Neutrophil (primary cell): Measurements from ENCODE around the gene KLRC3.
"Not testable (repeated sequence)": the region's sequence is repeated elsewhere in the genome, so short reads cannot be mapped to it uniquely, and the experiment has no call there.

Source experiments
- H3K27ac ChIP-seq: fragments of 200-600 bp; sonication (generic); 2 replicates; pipeline ENCODE4 v1.5.1; 2016; ENCODE audit warnings: mild to moderate bottlenecking, moderate library complexity
- H3K27me3 ChIP-seq: fragments of 200-600 bp; sonication (generic); 2 replicates; pipeline ENCODE4 v1.6.0; 2016; ENCODE audit warnings: mild to moderate bottlenecking
- H3K36me3 ChIP-seq: fragments of 200-600 bp; sonication (generic); 2 replicates; pipeline ENCODE4 v1.5.1; 2017
- H3K4me1 ChIP-seq, 2 experiments: fragments of 200-600 bp in 1 of 2; sonication (generic) in 1 of 2; 1 replicate in 1 of 2; 2 replicates in 1 of 2; pipeline versions ENCODE4 v1.5.1 to v1.6.1; 2013 to 2016; ENCODE audit warnings: low read depth in 1 of 2, low read length in 1 of 2, mild to moderate bottlenecking in 1 of 2, moderate library complexity in 1 of 2; ENCODE audit not compliant: control insufficient read depth in 1 of 2, insufficient read depth in 1 of 2
- H3K4me3 ChIP-seq, 2 experiments: fragments of 200-600 bp in 1 of 2; sonication (generic) in 1 of 2; 1 replicate in 1 of 2; 2 replicates in 1 of 2; pipeline ENCODE4 v1.5.1; 2013 to 2016; ENCODE audit warnings: low read depth in 1 of 2, low read length in 1 of 2, mild to moderate bottlenecking in 1 of 2, moderate library complexity in 1 of 2
- H3K9me3 ChIP-seq: fragments of 200-600 bp; sonication (generic); 2 replicates; pipeline ENCODE4 v1.5.1; 2016
- TF ChIP-seq, protein P1 (sequence below): fragments of 200-600 bp; sonication (generic); IDR thresholded peaks from 2 replicates; pipeline ENCODE4 v1.5.1; 2016; ENCODE audit warnings: antibody characterized with exemption

The KLRC3 gene

DNA sequence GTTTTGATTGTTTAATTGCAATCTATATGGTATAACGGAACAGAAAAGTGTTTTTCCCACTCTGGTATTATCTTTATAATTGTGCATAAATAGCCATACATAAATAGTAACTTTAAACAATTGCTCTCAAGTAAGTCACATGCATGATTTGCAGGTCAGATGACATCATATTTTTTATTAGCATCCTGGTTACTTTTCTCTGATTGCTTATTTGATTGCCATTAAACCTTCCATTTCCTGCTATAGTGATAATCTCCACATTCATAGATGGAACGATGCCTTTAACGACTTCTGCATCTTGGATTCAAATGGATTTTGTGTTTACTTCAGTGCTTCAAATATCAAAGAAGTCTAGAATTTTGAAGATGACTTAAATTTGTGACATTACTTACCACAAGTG lies 27.1 kb downstream of the KLRC3 start:
- no peaks in the 10 kb centered on the region for H3K9me3 ChIP-seq
- H3K4me3 ChIP-seq, result no peak overlapping the region
- TF ChIP-seq, protein P1, sequence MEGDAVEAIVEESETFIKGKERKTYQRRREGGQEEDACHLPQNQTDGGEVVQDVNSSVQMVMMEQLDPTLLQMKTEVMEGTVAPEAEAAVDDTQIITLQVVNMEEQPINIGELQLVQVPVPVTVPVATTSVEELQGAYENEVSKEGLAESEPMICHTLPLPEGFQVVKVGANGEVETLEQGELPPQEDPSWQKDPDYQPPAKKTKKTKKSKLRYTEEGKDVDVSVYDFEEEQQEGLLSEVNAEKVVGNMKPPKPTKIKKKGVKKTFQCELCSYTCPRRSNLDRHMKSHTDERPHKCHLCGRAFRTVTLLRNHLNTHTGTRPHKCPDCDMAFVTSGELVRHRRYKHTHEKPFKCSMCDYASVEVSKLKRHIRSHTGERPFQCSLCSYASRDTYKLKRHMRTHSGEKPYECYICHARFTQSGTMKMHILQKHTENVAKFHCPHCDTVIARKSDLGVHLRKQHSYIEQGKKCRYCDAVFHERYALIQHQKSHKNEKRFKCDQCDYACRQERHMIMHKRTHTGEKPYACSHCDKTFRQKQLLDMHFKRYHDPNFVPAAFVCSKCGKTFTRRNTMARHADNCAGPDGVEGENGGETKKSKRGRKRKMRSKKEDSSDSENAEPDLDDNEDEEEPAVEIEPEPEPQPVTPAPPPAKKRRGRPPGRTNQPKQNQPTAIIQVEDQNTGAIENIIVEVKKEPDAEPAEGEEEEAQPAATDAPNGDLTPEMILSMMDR, result no peak
- H3K27ac ChIP-seq, result no peak overlapping the region
- peaks cover 5 to 7% of the 10 kb centered on the region in 2 experiments for H3K4me1 ChIP-seq
- H3K36me3 ChIP-seq, result no peaks in the 10 kb centered on the region
- peaks cover 71% of the 10 kb centered on the region for H3K27me3 ChIP-seq

DNA sequence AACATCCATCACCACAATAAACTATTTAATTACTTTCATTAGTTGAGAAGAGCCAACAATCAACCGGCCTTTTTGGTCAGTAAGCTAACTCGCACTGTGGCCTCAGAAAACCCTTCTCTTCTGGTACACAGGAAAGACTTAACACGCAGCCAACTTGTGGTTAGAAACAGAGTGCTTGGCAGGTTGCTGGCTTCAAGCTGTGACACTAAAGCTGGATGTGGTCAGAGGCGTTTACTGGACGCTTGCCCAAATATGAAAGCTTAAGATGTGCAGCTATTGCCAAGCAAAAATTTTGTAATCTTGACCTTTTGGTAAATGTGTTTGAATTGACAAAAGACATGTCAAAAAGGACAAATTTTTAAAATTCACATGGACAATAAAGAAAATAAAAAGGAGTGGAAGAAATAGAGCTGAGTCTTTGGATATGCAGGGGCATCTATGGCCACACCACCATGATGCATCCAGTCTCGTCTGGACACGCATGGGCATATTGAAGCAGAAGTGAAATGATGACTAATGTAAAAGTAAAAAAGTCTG lies 27.9 kb downstream of the KLRC3 start:
- H3K27me3 ChIP-seq, result peaks cover 70% of the 10 kb centered on the region
- TF ChIP-seq, protein P1, result no peak
- H3K36me3 ChIP-seq, result no peaks in the 10 kb centered on the region
- no peaks in the 10 kb centered on the region for H3K9me3 ChIP-seq
- peaks cover 5 to 7% of the 10 kb centered on the region in 2 experiments for H3K4me1 ChIP-seq
- H3K4me3 ChIP-seq, result no peak overlapping the region
- no peak overlapping the region for H3K27ac ChIP-seq

DNA sequence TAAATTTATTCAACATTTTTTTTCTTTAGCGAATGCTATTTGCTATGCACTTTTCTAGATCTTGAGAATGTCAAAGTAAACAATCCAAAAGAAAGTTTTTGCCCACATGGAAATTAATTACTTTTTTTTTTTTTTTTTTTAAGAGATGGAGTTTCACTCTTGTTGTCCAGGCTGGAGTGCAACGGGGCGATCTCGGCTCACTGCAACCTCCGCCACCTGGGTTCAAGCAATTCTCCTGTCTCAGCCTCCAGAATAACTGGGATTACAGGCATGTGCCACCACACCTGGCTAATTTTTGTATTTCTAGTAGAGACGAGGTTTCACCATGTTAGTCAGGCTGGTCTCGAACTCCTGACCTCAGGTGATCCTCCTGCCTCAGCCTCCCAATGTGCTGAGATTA lies 29.4 kb downstream of the KLRC3 start:
- H3K27me3 ChIP-seq, result peaks cover 65% of the 10 kb centered on the region
- not testable (repeated sequence) for H3K4me3 ChIP-seq, H3K4me1 ChIP-seq, H3K9me3 ChIP-seq, H3K36me3 ChIP-seq, H3K27ac ChIP-seq

DNA sequence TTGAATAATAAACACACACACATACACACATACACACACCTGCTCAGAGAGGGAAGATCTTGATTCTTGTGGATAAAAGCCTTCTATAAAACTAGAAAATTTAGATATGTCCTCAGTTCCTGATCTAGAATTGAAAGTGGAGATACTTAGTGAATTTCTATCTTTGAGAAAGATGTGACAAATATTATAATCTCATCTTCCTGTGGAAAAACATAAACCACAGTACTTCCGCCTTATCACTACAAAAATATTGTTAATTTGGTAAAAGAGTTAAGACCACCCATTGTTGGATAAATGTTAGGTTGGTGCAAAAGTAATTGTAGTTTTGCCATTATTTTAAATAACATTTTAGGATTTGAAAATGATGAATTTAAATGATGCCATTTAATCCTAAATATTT lies 30.5 kb downstream of the KLRC3 start, which contains the start of gene KLRK1:
KLRK1 (minus strand) TSS at position 138 of the 400 bp plus-strand sequence. CDS start 1,231 bp downstream, outside the sequence.
- Histone ChIP-seq H3K4me3 (no peak within 1 kb of the TSS), H3K4me1 (no peaks in the 10 kb centered on the region), H3K9me3 (no peaks in the 10 kb centered on the region), H3K36me3 (no peaks in the 10 kb centered on the region), H3K27ac (no peak within 1 kb of the TSS), H3K27me3 (peaks cover 74% of the 10 kb centered on the region)
- TF ChIP-seq, protein P1, result no peak

DNA sequence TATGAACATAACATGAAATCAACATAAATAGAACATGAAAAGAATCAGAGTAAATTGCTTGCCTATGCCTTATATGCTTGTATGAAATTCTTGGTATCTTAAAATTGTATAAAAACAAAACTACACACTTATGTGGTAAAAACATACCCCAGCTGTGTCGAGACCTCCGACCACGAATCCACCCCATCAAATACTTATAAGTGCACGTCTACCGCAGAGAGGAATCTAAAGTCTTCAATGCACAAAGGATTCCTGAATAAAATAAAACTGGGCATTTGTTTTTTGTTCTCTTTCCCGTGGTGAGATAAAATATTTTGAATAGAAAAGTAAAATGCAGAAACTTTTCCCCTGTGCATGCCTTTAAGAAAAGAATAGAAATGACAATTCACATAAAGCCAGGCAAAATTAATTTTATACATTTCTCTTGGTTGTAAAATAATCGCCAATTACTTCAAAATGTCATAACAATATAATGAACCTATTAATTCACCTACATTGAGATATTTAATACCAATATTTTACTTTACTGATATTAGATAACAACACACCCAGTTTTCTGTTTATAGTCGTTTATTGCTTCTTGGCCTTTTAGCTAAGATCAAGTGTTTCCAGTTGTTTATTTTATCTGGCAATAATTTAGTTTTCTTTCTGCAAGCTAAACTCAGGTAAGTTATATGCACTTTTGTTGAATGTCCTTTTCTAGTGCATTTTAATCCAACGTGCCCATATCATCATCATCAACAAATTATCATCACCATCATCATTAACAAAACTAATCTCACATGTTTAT lies 31.6 kb downstream of the KLRC3 start:
- H3K27ac ChIP-seq, result no peak overlapping the region
- H3K36me3 ChIP-seq, result no peaks in the 10 kb centered on the region

DNA sequence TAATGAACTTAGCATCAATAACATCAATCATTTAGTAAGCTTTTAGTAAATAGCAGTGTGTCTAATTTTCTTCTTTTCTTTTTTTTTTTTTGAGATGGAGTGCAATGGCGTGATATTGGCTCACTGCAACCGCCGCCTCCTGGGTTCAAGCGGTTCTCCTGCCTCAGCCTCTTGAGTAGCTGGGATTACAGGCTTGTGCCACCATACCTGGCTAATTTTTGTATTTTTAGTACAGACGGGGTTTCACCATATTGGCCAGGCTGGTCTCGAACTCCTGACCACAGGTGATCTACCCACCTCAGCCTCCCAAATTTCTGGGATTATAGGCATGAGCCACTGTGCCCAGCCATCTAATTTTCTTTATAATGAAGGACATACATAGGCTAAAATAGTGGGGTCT lies 32.9 kb downstream of the KLRC3 start:
- H3K4me3 ChIP-seq, H3K4me1 ChIP-seq, H3K36me3 ChIP-seq, H3K9me3 ChIP-seq, H3K27ac ChIP-seq: not testable (repeated sequence)
- peaks cover 58% of the 10 kb centered on the region for H3K27me3 ChIP-seq

More for the DNA sequence above, 31.6 kb downstream of the KLRC3 start:
- TF ChIP-seq, protein P1, result no peak
- no peaks in the 10 kb centered on the region for H3K4me1 ChIP-seq
- H3K27me3 ChIP-seq, result peaks cover 71% of the 10 kb centered on the region
- H3K9me3 ChIP-seq, result no peaks in the 10 kb centered on the region
- no peak overlapping the region for H3K4me3 ChIP-seq
